SU-DHL-6 (cell line): ENCODE measurements around the gene CACNA1B.
"Not testable (repeated sequence)": the region's sequence is repeated elsewhere in the genome, so short reads cannot be mapped to it uniquely, and the experiment has no call there.

Experiments used
- H2AFZ ChIP-seq: fragments of 200-600 bp; sonication (generic); 2 replicates; pipeline ENCODE4 v1.6.1; 2014; ENCODE audit warnings: low read depth, mild to moderate bottlenecking, moderate library complexity, mixed read lengths, antibody characterized with exemption, low read length; ENCODE audit not compliant: severe bottlenecking
- H3F3A ChIP-seq: fragments of 200-600 bp; shearing (Covaris generic); 2 replicates; pipeline ENCODE4 v1.6.0; 2016; ENCODE audit warnings: antibody characterized with exemption, mild to moderate bottlenecking; ENCODE audit not compliant: insufficient read depth
- H3K27ac ChIP-seq: fragments of 200-600 bp; sonication (generic); 2 replicates; pipeline ENCODE4 v1.5.1; 2016; ENCODE audit warnings: low read depth, mild to moderate bottlenecking, low read length, moderate library complexity, mixed read lengths
- H3K27me3 ChIP-seq: fragments of 200-600 bp; sonication (generic), shearing (Covaris generic); 2 replicates; pipeline ENCODE4 v1.6.0; 2014; ENCODE audit warnings: mild to moderate bottlenecking, low read length
- H3K36me3 ChIP-seq: fragments of 200-600 bp; sonication (generic); 2 replicates; pipeline ENCODE4 v1.6.1; 2014; ENCODE audit warnings: mild to moderate bottlenecking, low read length, mixed read lengths
- H3K4me2 ChIP-seq: fragments of 300-600, 200-600 bp; shearing (Covaris generic), sonication (generic); 2 replicates; pipeline ENCODE4 v1.6.0; 2014; ENCODE audit warnings: low read length, low read depth, mild to moderate bottlenecking; ENCODE audit not compliant: poor library complexity, severe bottlenecking
- H3K4me3 ChIP-seq: fragments of 200-600 bp; sonication (generic); 2 replicates; pipeline ENCODE4 v1.5.1; 2014; ENCODE audit warnings: antibody characterized with exemption, low read length, mild to moderate bottlenecking, mixed read lengths; ENCODE audit not compliant: insufficient read depth, poor library complexity, severe bottlenecking
- H3K79me2 ChIP-seq: fragments of 200-600 bp; sonication (generic); 2 replicates; pipeline ENCODE4 v1.6.1; 2014; ENCODE audit warnings: mild to moderate bottlenecking, low read length, moderate library complexity; ENCODE audit not compliant: insufficient read depth
- H3K9ac ChIP-seq: fragments of 200-600 bp; sonication (generic); 2 replicates; pipeline ENCODE4 v1.7.0; 2014; ENCODE audit warnings: mild to moderate bottlenecking, low read length
- H3K9me2 ChIP-seq: fragments of 200-600 bp; sonication (generic); replicated peaks from 2 replicates; pipeline ENCODE4 v1.6.1; 2014; ENCODE audit warnings: low read length; ENCODE audit not compliant: insufficient read depth
- H3K9me3 ChIP-seq: fragments of 200-600 bp; sonication (generic); 2 replicates; pipeline ENCODE4 v1.6.1; 2014; ENCODE audit warnings: low read length, mixed read lengths; ENCODE audit not compliant: insufficient read depth
- H4K20me1 ChIP-seq: fragments of 200-600 bp; sonication (generic); 2 replicates; pipeline ENCODE4 v1.6.1; 2014; ENCODE audit warnings: low read depth, mild to moderate bottlenecking, antibody characterized with exemption, low read length, moderate library complexity, mixed read lengths
- EZH2phosphoT487 ChIP-seq: fragments of 200-600 bp; sonication (generic), shearing (Covaris generic); conservative IDR thresholded peaks from 2 replicates; pipeline ENCODE4 v1.6.1; 2018; ENCODE audit warnings: mild to moderate bottlenecking, antibody characterized with exemption, low read length, moderate library complexity, mixed read lengths
- TF ChIP-seq, protein P1 (sequence below): fragments of 200-600 bp; sonication (generic); IDR thresholded peaks from one replicate; pipeline ENCODE4 v1.5.1; 2017; ENCODE audit warnings: antibody characterized with exemption, mild to moderate bottlenecking, low read length, moderate library complexity; ENCODE audit not compliant: insufficient read depth, poor library complexity, severe bottlenecking

CACNA1B gene

DNA sequence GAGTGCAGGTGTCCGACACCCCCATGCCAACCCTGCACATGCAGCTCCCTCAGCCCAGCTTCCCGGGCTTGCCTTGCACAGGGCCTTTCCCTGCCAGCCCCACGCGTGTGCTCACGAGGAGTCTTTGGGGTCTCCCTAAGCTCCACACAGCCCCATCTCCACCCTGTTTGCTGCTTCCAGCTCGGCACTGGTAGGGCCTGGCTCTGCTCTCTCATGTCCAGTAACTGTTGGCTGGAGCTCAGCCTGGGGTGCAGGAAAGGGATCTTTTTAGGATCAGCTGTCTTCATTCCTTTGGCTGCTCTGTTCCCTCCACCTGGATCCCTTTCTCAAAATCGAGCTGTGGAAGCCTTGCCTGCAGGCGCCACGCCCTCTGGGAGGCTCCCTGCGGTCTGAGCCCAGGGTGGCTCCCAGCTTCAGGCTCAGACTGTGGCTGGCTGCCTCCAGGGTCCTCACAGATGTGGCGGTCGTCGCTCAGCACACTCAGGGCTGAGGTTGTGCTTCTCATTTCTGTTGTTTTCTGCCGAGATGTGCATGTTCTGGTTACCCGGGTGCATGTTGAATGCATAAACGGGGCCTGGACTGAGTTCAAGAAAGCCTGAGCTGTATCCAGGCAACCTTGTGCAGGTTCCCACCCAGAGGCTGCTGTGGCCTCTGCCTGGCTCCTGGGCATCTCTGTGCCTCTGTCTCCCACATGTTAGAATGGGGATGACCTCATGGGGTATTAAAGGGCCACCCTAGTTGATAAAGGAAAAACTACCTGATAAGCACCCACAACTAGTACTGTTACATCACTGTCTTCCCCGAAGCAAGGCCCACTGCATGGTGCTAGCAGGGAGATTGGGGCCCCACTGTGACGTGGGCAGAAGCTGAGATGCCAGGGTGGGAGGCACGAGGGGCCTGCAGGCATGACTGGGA, 4.3 kb downstream of the CACNA1B start:
- TF ChIP-seq EZH2phosphoT487: no peak
- TF ChIP-seq, protein P1, sequence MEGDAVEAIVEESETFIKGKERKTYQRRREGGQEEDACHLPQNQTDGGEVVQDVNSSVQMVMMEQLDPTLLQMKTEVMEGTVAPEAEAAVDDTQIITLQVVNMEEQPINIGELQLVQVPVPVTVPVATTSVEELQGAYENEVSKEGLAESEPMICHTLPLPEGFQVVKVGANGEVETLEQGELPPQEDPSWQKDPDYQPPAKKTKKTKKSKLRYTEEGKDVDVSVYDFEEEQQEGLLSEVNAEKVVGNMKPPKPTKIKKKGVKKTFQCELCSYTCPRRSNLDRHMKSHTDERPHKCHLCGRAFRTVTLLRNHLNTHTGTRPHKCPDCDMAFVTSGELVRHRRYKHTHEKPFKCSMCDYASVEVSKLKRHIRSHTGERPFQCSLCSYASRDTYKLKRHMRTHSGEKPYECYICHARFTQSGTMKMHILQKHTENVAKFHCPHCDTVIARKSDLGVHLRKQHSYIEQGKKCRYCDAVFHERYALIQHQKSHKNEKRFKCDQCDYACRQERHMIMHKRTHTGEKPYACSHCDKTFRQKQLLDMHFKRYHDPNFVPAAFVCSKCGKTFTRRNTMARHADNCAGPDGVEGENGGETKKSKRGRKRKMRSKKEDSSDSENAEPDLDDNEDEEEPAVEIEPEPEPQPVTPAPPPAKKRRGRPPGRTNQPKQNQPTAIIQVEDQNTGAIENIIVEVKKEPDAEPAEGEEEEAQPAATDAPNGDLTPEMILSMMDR: no peak
- Histone ChIP-seq H3F3A (no peaks in the 10 kb centered on the region), H4K20me1 (no peaks in the 10 kb centered on the region), H3K27ac (no peak overlapping the region), H3K27me3 (no peaks in the 10 kb centered on the region), H3K4me3 (no peak overlapping the region), H3K36me3 (no peaks in the 10 kb centered on the region), H3K9me3 (no peaks in the 10 kb centered on the region), H2AFZ (no peak overlapping the region), H3K4me2 (no peak overlapping the region), H3K9ac (no peak overlapping the region), H3K79me2 (no peaks in the 10 kb centered on the region), H3K9me2 (no peaks in the 10 kb centered on the region)

DNA sequence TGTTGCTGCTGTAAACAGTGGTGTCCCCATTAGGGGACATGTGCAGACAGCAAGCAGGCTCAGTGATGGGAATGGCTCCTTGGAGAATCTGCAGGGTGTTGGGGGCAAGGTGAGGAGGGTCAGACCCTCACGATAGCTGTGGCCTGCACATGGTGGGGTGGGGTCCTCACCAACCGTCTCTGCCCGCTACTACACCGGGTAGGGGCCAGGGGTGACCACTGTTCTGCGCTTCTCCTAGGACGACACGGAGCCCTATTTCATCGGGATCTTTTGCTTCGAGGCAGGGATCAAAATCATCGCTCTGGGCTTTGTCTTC, 4.9 kb downstream of the CACNA1B start:
- H3K4me2 ChIP-seq: no peak overlapping the region
- H2AFZ ChIP-seq: no peak overlapping the region
- no peak overlapping the region for H3K4me3 ChIP-seq
- no peaks in the 10 kb centered on the region for H3F3A ChIP-seq
- no peaks in the 10 kb centered on the region for H3K9me3 ChIP-seq
- H3K27me3 ChIP-seq: no peaks in the 10 kb centered on the region
- no peak overlapping the region for H3K9ac ChIP-seq
- no peaks in the 10 kb centered on the region for H3K79me2 ChIP-seq
- no peaks in the 10 kb centered on the region for H3K36me3 ChIP-seq
- TF ChIP-seq, protein P1: no peak
- no peak for TF ChIP-seq EZH2phosphoT487
- no peaks in the 10 kb centered on the region for H4K20me1 ChIP-seq
- no peaks in the 10 kb centered on the region for H3K9me2 ChIP-seq
- no peak overlapping the region for H3K27ac ChIP-seq

DNA sequence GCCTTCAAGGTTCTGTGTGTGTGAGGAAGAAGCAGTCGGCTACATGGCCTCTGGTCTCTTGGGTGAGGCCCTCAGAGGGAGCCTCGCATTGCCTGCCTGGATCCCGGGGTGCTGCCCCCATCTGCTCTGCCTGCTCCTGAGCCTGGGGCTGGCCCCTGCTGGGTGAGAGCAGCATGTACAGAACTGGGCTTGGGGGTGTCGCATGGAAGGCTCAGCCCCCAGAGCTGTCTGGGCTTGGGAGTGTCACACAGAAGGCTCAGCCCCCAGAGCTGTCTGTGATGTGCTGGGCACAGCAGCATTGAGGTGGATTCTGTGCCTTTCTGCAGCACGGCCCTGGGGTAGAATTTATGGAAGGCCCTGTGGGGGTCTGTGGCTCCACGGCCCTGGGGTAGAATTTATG, 6.4 kb downstream of the CACNA1B start:
- H3K36me3 ChIP-seq, H3K27ac ChIP-seq, H3K9me2 ChIP-seq, H3F3A ChIP-seq, H3K79me2 ChIP-seq, H4K20me1 ChIP-seq, H3K9ac ChIP-seq, H2AFZ ChIP-seq, H3K27me3 ChIP-seq, H3K4me2 ChIP-seq, H3K4me3 ChIP-seq, H3K9me3 ChIP-seq: not testable (repeated sequence)

DNA sequence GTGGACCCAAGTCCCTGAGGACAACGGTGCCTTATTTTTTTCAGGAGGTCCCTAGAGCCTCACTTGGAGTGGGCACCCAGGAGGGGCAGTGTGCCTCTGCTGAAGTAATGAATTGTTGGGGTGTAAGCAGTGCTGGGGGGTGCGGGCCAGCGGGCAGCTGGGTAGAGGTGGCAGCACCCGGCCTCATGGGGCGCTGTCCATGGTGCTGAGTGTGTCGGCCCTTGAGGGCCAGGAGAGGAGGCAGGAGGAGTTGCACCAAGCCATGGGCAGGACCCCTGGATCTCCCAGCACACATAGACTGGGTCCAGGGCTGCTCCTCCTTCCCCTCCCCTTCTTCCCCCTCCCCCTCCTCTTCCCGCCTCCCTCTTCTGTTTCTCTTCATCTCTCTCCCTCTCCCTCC, 7.0 kb downstream of the CACNA1B start:
- not testable (repeated sequence) for H4K20me1 ChIP-seq, H3K9me2 ChIP-seq, H3K79me2 ChIP-seq, H3K27ac ChIP-seq, H2AFZ ChIP-seq, H3K4me2 ChIP-seq, H3K36me3 ChIP-seq, H3F3A ChIP-seq, H3K27me3 ChIP-seq, H3K9ac ChIP-seq, H3K4me3 ChIP-seq, H3K9me3 ChIP-seq

DNA sequence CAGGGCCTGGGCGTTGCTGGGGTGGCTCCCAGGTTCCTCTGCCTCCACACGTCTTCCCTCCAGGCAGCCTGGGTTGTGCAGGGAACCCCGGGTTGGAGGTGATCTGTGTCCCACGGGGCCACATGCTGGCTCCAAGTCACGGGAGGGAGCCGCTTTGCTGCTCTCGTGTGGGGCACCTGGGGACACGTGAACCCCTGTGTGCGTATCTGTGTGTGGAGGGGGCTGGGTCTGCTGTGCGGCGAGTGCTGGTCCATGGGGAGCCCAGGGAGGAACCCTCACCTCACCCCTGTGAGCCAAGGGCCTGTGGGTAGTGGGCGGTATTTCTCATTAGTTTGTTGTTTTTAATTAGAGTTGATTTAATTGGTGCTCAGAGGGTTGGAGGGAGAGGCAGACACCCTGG, 7.5 kb downstream of the CACNA1B start:
- not testable (repeated sequence) for H3K79me2 ChIP-seq, H3K9me2 ChIP-seq

DNA sequence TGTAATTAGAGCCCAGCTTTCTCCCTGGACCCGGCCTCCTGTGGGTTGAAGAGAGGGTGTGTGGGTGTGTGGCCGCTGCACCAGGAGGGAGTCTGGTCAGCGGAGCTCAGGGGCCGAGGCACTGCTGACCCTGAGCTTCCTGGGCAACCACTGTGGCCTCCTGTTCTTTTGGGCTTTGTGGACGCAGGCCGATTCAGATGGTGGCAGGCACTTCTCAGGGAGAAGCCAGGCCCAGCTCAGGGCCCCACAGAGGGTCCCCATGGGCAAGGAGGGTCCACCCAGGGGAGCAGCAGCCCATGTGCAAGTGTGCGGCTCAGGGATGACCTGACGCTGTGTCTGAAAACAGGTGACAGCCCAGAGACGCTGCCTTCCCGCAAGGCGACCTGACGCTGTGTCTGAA, 11.0 kb downstream of the CACNA1B start:
- not testable (repeated sequence) for H3K27ac ChIP-seq, H3K9me3 ChIP-seq, H3K36me3 ChIP-seq, H4K20me1 ChIP-seq, H3F3A ChIP-seq, H3K4me2 ChIP-seq, H2AFZ ChIP-seq, H3K79me2 ChIP-seq, H3K27me3 ChIP-seq, H3K9ac ChIP-seq, H3K4me3 ChIP-seq, H3K9me2 ChIP-seq

More for the DNA sequence above, 7.5 kb downstream of the CACNA1B start:
- not testable (repeated sequence) for H3K36me3 ChIP-seq, H3K4me2 ChIP-seq, H3K4me3 ChIP-seq, H3F3A ChIP-seq, H3K9ac ChIP-seq, H4K20me1 ChIP-seq, H3K9me3 ChIP-seq, H3K27me3 ChIP-seq, H2AFZ ChIP-seq, H3K27ac ChIP-seq
